Fibroblast of mammary gland (primary cell): ENCODE results near the gene KRT2.

Source experiments
- DNase-seq: peaks from one replicate; pipeline ENCODE4 v3.0.0-alpha.2; 2010; ENCODE audit warnings: low read depth
- H3K4me3 ChIP-seq: 2 replicates; pipeline ENCODE4 v1.5.1; 2011; ENCODE audit warnings: low read depth, mild to moderate bottlenecking, low read length, moderate library complexity; ENCODE audit not compliant: control insufficient read depth
- CTCF ChIP-seq: conservative IDR thresholded peaks from 2 replicates; pipeline ENCODE4 v1.5.1; 2011; ENCODE audit warnings: low read depth, low read length, inconsistent platforms; ENCODE audit not compliant: control insufficient read depth, insufficient read depth

The KRT2 gene

GRCh38 chr12:52669426-52669825 lies 17.4 kb upstream of the KRT2 start:
- DNase-seq, result no peak
- no peak overlapping the region for H3K4me3 ChIP-seq
- no peak for TF ChIP-seq CTCF

GRCh38 chr12:52667931-52668330 lies 15.9 kb upstream of the KRT2 start:
- no peak for TF ChIP-seq CTCF
- DNase-seq, result no peak

GRCh38 chr12:52667509-52667908 lies 15.5 kb upstream of the KRT2 start:
- DNase-seq, result no peak
- TF ChIP-seq CTCF, result peak; percentile 20
- H3K4me3 ChIP-seq, result no peak overlapping the region

More at GRCh38 chr12:52667931-52668330, 15.9 kb upstream of the KRT2 start:
- H3K4me3 ChIP-seq, result no peak overlapping the region

GRCh38 chr12:52666471-52666870 lies 14.5 kb upstream of the KRT2 start:
- no peak for TF ChIP-seq CTCF
- no peak for DNase-seq
- no peak overlapping the region for H3K4me3 ChIP-seq

- DNase-seq, result no peak
- no peak for TF ChIP-seq CTCF
- H3K4me3 ChIP-seq, result no peak overlapping the region
Measured at GRCh38 chr12:52663420-52663819, 11.4 kb upstream of the KRT2 start.

- no peak overlapping the region for H3K4me3 ChIP-seq
- no peak for TF ChIP-seq CTCF
- DNase-seq, result no peak
Measured at GRCh38 chr12:52662918-52663229, 10.9 kb upstream of the KRT2 start.
